Transverse colon (tissue), 3 donors: ENCODE data around the gene STX8.

Experiments used
- POLR2A ChIP-seq: fragments of 450-650 bp; IDR thresholded peaks from one replicate; pipeline ENCODE4 v1.6.1; 2016; ENCODE audit warnings: antibody characterized with exemption, mild to moderate bottlenecking, moderate library complexity
- TF ChIP-seq, protein P1 (sequence below), 5 experiments: fragments of 200-600 bp in 3 of 5; fragments of 450-650 bp in 2 of 5; sonication (generic) in 3 of 5; IDR thresholded peaks; 1 replicate in 2 of 5; 2 replicates in 3 of 5; pipeline ENCODE4 v1.5.1; 2016 to 2017; ENCODE audit warnings: antibody characterized with exemption in 5 of 5, inconsistent platforms in 3 of 5, mild to moderate bottlenecking in 2 of 5, moderate library complexity in 1 of 5

- TF ChIP-seq, protein P1, sequence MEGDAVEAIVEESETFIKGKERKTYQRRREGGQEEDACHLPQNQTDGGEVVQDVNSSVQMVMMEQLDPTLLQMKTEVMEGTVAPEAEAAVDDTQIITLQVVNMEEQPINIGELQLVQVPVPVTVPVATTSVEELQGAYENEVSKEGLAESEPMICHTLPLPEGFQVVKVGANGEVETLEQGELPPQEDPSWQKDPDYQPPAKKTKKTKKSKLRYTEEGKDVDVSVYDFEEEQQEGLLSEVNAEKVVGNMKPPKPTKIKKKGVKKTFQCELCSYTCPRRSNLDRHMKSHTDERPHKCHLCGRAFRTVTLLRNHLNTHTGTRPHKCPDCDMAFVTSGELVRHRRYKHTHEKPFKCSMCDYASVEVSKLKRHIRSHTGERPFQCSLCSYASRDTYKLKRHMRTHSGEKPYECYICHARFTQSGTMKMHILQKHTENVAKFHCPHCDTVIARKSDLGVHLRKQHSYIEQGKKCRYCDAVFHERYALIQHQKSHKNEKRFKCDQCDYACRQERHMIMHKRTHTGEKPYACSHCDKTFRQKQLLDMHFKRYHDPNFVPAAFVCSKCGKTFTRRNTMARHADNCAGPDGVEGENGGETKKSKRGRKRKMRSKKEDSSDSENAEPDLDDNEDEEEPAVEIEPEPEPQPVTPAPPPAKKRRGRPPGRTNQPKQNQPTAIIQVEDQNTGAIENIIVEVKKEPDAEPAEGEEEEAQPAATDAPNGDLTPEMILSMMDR (IDR thresholded peaks at IDR 0.05): no peak
- no peak for TF ChIP-seq POLR2A
These were observed 345.3 kb downstream of the STX8 start for GRCh38 chr17:9230346-9230745.
